ENCODE results near the gene PFDN4.

- TF ChIP-seq EZH2phosphoT487 (IDR thresholded peaks at IDR 0.05; ENCODE audit: borderline replicate concordance, low read length), result no peak
- TF ChIP-seq, protein P1, sequence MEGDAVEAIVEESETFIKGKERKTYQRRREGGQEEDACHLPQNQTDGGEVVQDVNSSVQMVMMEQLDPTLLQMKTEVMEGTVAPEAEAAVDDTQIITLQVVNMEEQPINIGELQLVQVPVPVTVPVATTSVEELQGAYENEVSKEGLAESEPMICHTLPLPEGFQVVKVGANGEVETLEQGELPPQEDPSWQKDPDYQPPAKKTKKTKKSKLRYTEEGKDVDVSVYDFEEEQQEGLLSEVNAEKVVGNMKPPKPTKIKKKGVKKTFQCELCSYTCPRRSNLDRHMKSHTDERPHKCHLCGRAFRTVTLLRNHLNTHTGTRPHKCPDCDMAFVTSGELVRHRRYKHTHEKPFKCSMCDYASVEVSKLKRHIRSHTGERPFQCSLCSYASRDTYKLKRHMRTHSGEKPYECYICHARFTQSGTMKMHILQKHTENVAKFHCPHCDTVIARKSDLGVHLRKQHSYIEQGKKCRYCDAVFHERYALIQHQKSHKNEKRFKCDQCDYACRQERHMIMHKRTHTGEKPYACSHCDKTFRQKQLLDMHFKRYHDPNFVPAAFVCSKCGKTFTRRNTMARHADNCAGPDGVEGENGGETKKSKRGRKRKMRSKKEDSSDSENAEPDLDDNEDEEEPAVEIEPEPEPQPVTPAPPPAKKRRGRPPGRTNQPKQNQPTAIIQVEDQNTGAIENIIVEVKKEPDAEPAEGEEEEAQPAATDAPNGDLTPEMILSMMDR (IDR thresholded peaks at IDR 0.05; ENCODE audit: low read depth, low read length, poor library complexity, severe bottlenecking), result no peak
Measured at GRCh38 chr20:54254596-54254995, 46.7 kb downstream of the PFDN4 start.
